HG03196 (cell line): ENCODE data around the gene TNFSF12.
"Not testable (repeated sequence)": the region's sequence is repeated elsewhere in the genome, so short reads cannot be mapped to it uniquely, and the experiment has no call there.

Experiments
- ATAC-seq: cut with Tn5 transposase; IDR thresholded peaks from one replicate; pipeline ENCODE4 v1.9.1; 2021; ENCODE audit not compliant: unreplicated experiment

The TNFSF12 gene

DNA sequence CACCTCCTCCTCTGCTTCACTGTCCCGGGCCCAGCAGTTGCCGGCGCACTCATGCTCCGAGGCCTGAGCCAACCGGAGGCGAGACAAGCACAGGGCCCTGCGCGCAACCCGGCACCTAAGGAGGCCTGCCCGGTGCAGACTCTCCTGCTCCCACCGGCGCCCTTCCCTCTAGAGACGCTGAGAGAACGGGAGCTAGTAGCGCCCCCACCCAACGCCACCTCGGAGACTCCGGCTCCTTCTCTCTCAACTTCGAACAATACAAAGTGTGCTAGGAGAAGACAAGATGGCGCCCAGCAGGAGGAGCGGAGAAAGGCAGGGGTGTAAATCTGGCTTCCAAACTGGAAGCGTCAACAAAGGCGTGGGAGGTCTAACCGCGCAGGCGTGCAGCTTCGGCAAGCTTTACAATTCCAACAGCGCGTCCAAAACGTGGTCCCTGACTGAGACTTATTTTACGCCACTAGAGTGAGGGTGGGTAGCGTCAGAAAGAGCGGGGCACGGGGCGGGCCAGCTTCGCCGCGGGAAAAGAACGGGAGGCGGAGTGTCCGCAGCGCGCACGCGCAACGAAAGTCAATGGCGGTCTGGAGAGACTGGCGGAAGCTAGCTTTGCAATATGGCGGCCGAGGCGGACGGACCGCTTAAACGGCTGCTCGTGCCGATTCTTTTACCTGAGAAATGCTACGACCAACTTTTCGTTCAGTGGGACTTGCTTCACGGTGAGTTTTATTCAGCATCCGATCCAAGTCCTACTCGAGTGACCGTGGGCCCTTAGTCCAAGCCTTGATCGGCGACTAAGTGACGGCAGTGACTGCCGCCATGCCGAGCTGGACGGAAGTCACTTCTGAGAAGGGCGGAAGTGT lies 34.6 kb downstream of the TNFSF12 start, which contains the start of gene MPDU1:
Gene MPDU1, plus strand, starts transcription at position 600 of the 857 bp plus-strand sequence. Its CDS starts 11 bp downstream, at position 611.
- ATAC-seq = peak; percentile 52

- no peak for ATAC-seq
Measured at GRCh38 chr17:7586673-7587419, 38.0 kb downstream of the TNFSF12 start.

- ATAC-seq = no peak
Measured at GRCh38 chr17:7587420-7588151, 38.7 kb downstream of the TNFSF12 start.

DNA sequence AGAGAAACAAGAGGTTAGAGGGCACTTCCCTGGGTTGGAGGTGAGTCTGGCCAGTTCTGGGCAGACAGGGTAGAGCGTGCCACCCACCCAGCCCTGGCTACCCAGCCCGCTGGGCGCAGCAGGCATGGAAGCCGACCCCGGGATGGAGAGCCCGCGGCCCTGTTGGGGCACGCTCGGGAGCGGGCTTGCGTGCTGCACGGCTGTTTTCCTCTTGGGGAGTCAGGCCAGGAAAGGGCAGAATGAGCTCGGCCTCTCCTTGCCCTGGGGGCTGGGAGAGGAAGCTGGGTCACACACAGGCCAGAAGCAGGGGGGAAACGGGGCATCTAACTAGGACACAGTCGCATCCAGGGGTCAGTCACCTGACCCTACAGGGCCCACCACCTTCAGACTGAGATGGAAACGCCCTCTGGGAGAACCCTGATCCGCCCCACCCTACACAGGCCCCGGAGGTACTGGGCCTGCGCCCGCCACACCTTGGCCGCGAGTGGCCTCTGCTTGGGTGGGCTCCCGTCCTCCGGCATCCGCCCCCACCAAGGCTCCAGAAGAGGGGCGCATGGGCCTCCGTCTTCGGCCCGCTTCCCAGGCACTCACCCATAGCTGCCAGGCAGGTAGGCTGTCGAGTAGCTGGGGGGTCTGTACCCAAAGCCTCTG lies 39.8 kb downstream of the TNFSF12 start:
- no peak for ATAC-seq

GRCh38 chr17:7589204-7589868 lies 40.5 kb downstream of the TNFSF12 start:
- no peak for ATAC-seq

DNA sequence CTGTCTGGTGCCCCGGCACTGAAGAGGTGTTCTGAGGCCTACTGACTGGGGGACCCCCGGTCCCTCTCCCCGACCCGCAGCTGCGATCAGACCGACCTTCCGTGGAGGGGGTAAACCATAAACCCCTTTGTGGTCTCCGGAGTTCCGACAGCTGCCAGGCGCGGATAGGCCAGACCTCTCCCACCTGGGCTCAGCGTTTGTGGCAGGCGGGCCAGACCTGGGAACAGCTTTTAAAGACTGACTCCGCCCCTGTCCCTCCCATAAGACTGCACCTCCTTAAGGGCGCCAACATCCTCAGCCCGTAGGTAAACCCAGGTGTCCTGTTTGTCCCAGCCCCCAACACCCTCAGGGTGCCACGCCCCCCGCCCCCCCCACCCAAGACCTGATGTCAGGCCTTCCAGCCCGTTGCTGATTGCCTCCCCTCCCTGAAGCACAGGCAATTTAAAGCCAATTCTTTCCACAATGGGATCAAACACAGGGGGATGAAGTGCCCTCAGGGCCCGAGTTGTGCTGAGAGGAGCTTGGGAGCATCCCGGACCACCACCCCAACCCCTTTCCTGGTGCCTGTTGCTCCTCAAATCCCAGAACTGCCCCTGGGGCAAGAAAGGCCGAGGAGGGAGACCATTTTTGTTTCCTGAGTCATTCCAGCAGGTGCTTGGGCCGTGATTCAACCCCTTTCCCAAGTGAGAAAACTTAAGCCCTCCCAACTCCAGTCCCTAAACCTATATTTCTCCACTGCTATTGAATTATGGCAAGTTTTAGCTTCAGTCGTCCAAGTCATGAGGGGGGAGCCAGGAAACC lies 41.2 kb downstream of the TNFSF12 start, which contains the start of gene SOX15:
Gene SOX15, minus strand, starts transcription at position 204 of the 801 bp plus-strand sequence. CDS start 418 bp downstream, outside the sequence.
- ATAC-seq = no peak

DNA sequence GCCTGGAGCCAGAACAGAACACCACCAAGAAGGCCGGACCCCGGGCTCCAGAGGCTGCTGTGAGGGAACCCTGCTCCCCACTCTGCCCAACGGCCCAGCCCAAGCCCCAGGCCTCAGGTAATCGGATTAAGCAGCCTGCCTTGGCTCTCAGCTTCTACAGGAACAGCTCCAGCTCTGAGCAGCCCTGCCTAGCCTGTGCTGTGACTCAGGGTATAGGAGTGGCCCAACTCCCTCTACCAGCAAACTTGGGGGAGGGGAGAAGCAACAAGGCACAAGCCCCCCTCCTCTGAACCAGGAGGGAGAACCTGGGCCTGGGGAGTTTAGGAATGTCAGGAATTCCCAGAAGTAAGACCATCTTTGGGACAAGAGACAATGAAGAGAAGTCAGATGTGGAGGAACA lies 41.9 kb downstream of the TNFSF12 start:
- no peak for ATAC-seq

DNA sequence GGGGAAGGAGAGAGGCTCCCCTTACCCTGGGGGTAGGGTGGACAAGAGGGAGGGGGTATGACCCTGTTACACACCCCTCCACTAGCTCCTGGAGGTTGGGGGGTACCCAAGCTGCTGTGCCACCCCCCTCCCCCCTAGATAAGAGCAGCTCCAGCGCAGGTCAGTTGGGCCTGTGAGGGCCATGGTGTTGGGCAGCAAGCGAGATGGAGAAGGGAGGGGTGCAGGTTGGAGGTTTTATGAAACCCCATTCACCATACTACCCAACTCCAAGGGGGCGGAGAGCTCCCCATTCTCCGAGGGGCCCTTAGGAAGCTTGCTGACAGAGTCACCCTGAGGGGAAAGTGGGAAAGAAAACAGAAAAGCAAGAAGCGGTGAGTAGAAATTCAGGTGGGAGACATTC lies 42.7 kb downstream of the TNFSF12 start:
- no peak for ATAC-seq

DNA sequence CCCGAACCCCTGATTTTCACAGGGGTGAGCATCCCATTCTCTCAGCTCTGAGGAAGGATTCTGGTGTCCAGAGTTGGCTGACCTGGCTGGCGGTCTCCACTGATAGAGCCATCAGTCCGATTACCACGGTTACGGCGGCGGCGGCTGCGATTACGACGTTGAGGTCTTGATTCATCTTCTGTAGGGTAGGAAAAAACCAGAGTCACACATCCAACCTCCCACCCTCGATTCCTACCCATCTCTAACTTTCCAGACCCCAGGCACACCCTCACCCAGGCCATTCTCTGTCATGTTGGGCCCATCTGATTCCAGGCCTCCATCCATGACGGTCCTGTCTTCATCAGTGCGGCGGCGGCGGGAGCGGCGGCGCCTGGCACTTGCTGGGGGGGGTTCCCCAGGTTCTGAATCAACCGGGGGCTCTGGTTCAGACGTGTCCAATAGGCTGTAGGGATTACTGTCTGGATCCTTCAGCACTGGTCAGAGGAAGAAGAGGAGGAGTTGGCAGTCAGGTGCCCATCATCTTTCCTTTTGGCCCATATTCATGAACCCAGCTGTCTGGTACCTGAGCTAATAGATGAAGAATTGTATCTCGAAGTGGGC lies 43.7 kb downstream of the TNFSF12 start:
- ATAC-seq = no peak

DNA sequence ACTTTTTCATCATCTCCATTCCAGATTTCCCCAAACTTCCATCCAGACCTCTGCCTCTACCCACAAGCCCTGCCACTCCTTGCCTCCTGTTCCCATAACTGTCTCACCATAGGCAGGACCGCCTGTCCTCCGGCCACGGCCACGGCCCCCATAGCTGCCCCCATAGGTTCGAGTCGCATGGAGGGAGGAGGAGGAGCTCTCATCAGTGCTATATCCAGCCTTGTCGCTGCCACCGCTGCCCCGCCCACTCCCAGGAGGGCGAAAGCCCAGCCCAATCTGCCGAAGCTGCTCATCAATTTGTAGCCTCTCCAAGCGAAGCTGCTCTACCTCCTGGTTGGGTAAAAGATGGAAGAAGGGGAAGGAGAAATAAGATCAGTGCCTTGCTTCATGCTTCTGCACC lies 44.4 kb downstream of the TNFSF12 start:
- ATAC-seq = no peak

DNA sequence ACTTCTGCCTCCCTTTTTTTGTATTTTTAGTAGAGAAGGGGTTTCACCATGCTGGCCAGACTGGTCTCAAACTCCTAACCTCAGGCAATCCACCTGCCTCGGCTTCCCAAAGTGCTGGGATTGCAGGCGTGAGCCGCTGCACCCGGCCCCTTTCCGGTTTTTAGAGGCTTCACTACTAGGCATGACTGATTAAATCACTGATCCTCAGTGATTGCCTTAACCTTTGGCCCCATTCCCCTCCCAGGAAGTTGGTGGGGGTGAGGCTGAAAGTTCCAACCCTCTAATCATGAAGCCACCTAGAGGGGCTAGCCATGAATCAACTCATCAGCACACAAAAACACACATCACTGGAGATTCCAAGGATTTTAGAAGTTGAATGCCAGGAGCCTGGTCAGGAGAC lies 48.7 kb downstream of the TNFSF12 start:
- not testable (repeated sequence) for ATAC-seq

GRCh38 chr17:7606280-7606679 lies 57.4 kb downstream of the TNFSF12 start:
- no peak for ATAC-seq
